Suppressor macrophage (primary cell): ENCODE data around the gene UNC13C.

Source experiments
- DNase-seq, 4 experiments: peaks; one replicate each; pipeline ENCODE4 v3.0.0-alpha.2; 2020 to 2022

The UNC13C gene

DNA sequence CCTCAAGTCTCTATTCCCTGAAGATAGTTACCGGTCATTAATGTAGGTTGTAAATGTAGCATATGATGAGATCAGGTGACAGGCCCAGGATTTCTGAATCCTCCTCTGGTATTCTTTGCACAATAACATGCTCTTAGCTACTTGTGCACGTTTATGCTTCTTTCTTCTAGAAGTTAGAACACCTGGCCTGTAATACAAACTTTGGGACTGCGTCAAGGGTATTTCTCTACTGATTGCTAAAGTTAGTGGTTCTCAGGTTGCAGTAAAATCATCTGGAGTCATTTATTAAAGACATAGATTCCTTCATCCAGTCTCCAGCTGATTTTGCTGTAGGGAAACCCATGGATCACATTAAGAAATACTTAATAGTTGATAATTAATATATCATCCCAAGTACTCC is 48.0 kb downstream of the UNC13C start:
- DNase-seq = no peak

DNA sequence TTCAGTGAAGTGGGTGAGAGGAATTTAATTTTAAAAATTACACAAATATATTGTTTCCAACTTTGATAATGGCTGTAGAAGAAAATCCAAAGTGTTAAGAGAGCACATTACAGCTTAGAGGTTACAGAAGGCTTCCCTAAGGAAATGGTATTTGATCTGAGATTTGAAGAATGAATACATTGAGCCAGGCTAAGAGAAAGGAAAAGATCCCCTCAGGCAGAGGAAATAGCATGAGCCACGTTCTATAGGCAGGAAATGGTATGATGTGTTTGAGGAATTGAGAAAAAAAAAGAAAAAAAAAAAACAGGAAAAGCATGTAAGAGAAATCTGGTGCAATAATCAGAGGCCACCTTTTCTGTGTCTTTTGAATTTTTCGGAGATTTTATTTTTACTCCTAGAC is 48.6 kb downstream of the UNC13C start:
- no peak for DNase-seq

DNA sequence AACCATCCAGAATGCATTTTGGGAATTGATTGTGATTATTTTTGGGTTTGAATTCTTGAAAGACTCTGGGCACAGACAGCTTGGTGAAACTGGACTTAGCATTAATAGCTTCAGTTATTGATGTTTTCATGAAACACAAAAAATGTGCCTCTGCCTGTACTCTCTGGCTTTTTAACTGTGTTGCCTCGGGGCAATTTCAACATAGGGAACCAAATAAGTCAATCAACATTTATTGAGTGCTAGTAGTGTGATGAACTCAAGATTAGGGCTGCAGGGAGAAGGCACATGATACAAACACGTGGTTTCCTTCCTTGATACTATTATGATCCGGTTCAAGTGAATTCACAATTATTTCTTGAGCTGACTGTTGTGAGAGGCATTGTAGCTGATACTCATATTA is 50.8 kb downstream of the UNC13C start:
- DNase-seq = no peak

DNA sequence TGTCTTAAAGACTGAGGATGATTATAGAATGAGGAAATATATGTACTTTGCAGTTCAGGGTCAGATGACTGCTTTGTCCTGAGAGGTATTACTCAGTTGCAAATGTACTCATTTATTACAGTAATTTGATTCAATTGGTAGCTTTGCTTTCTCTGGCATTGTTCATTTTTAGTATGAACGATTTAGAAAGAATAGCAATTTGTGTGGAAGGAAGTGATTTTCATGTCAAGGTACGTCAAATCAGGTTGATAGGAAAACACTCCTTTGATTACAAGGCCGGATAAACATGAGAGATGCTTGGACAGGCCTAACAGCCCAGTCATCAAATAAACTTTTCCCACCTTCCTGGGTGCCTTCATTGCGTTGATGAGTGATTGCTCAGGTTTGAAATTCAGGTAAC is 53.8 kb downstream of the UNC13C start:
- DNase-seq = no peak

DNA sequence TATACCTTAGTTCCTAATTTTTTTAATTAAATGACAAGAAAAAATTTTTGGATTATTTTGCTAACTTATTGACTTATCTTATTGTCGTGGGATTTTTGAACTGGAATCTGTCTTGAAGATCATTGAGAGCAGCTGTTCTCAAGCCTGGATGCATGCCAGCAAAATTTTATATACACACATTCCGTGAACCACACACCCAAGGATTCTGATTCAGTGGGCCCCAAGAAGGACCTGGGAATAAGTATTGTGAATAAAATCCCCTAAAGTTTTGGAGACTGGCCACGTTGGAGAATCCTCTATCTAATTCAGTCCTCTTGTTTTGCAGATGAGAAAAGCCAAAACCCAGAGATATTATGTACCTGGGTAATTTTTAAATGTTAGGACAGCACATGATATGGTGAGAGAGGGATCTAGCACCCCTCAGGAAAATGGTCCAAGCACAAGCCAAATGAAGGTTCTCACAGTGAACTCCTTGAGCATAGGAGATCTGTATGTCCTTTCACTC is 55.2 kb downstream of the UNC13C start:
- no peak for DNase-seq

DNA sequence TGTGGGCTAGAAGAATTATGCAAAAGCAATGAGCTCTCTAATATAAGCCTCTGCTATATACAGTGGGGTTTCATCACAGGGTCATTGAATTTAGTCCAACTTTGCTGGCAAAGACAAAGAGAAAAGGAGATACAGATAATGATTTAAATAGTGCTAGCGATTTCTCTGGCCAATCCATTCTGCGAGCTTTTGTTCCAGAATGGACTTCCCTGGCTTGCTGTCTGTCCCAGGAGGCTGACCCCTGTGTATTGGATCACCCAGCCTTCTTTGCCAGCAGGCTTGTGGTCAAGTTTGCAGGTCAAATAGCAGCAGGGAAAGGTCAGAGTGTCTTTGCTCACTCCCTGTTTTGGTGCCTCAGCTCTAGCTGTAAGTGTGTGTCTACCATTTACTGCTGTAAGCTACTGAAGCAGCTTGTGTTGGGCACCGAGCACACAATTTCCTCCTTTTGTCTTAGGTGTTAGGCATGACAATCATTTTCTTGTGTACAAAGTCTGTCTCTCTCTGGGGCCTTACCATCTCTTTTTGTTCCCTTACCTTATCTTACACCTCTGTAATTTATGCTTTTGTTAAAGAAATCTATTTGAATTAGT is 55.7 kb downstream of the UNC13C start:
- no peak for DNase-seq

DNA sequence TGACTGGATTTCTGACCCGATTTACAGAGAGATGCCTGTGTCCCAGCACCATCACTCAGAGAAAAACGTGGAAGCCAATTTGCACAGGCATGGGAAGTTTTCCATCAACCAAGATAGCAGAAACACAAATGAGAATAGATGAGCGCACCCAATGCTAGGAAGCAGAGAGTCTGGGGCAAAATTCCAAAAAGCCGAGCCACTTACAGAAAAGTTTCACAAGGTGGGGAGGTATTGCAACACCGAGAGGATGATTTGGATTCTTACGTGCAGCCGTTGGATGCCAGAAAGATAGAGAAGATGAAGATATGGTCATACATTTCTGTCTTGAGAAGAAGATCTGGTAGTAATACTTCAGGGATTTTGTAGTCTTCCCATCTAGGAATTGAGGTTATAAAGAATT is 57.4 kb downstream of the UNC13C start:
- no peak for DNase-seq

DNA sequence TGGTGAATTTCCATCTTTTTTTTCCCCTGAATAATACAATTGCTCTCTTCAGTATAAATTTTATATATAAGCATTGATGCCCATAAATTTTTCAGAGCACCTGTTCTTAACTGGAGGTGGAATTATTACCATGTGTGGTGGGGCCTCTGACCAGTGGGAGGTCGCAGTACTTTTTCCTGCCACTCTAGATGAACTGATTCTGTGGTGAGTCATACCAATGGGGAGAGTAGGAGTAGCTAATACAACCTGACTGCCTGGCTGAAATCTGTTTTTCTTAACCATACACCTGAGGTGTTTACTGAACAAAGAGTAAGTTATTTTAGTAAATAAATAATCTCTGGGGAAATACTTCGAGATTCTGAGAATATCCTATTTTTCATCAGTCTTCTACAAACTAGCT is 67.2 kb downstream of the UNC13C start:
- no peak for DNase-seq

DNA sequence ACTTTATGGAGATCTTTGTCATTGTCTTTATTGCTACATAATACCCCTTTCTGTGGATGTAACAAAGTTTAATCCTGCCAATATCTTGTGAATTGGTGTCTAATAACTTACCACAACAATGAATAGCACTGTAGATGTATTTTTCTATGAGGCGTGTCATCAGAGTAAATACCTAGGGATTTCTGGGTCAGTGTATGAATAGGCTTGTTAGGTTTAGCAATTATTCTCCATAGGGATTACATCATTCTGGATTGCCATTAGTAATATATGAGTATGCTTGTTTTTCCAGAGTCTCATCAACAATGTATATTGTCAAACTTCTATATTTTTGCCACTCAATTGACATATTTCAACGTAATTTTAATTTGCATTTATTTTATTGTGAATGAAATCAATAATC is 67.9 kb downstream of the UNC13C start:
- no peak for DNase-seq

DNA sequence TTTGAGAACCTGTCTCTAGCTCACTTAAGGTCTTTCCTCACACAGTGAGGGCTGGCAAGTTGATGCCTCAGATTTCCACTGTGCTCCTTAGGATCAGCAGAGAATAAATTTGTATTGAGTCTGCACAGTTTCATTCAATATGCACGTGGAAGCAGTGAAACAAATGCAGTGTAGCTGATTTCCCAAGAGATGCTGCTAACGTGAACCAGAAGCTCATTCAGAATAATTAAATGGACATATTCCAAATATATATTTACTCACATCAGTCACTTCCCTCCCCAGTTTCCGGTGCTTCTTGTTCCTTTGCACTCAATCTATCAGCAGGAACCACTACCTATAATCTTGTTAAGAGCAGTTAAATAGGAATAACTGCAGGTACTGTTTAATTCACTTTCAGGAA is 86.1 kb downstream of the UNC13C start:
- DNase-seq = no peak

DNA sequence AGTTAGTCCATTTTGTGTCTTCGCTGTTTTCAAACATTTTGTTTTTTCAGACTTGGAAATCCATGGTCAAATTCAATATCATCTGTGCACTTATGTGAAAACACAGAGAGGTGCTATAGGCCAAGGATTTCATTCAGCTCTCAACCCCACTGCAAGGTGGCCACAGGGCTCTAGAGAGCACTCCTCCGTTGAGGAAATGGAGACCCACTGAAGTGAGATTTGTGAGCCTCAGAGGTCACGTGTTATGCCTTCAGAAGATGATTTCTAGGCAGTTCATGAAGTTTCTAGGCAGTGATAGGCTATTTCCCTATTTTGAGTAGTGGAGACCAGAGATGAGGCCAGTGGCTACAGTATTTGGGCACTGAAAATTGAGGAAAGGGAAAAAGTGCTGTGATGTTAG is 88.2 kb downstream of the UNC13C start:
- DNase-seq = no peak

DNA sequence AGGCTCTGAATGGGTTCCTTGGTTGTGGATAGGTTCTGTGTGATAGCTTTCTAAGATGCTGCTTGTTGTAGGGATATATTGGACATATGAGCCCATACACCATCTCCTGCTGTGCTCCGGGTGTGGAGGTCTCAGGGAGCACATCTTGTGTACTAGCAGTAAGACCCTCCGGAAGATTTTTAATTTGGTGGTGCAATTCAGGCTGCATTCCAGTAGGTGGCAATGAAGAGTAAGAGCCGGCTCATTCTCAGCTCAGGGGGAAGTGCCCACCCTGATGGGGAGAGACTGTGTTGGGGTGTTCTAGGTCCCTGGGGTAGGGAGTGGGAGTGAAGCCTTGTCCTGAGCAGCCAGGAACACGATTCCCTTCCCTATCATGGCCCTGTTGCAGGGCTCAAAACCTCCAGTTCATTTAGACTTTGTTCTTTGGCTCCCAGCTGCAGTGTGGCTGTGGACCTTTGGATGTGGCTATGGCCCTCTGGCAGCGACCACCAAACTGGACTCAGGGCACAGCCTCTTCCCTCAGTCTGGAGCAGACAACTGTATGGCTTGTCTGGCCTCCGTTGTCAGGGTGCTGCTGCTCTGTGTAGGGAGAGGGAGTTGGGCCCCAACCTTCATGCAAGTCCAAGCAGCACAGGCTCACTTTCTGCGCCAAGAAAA is 104.7 kb downstream of the UNC13C start:
- peak; percentile 19 to 44 (median 30) for DNase-seq

DNA sequence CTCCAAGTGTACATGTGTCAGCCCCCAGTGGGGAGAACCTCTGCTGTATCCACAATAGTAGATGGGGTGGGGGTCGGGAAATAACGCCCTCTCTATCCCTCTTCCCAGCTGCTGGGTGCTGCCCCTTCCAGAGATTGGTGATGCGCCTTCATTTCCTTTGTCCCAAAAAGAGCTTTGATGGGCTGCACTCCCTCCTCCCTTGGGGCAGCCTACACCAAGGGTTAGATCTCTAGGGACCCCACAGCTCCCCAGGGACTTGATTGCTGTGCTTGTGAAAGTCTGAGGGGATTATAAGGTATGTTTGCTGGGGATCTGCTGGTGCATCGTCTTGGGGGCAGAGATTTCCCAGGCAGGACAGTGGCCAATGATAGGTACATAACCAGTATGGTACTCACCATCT is 105.3 kb downstream of the UNC13C start:
- DNase-seq = no peak

DNA sequence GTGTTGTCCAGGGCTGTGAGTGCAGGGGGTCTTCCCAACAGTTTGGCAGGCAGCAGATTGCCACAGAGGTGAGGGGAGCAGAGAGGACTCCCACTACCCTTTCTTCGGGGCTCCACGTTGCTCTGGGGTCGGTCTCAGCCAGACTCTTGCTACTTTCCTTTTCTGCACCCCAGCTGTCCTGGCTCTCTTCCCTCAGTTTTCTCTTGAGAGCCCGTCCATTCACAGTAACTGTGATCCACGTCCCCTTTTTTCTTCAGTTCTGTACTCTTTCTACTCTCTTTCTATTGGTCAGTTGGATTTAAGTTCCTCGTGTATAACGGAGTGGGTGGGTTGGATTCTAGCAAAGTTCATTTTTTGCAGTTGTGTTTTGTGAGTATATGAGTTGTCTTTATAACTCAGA is 105.8 kb downstream of the UNC13C start:
- no peak for DNase-seq

DNA sequence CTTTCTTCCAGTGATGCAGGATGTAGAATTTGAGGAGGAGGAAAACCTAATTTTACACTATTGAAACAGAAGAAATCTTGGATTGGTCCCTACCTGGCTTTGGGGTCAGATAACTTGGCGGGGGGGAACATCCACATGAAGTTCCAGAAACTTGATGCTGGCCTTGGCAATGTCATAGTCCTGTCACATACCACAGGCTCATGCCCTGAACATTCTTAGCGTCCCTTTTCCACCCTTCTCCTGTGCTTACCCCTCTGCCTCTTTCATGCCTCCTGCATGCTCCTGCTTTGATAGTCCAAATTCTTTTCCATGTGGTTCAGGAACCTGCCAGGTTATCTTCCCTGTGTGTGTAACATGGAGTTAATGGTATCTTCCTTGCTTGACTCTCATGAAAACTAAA is 110.6 kb downstream of the UNC13C start:
- DNase-seq = no peak

DNA sequence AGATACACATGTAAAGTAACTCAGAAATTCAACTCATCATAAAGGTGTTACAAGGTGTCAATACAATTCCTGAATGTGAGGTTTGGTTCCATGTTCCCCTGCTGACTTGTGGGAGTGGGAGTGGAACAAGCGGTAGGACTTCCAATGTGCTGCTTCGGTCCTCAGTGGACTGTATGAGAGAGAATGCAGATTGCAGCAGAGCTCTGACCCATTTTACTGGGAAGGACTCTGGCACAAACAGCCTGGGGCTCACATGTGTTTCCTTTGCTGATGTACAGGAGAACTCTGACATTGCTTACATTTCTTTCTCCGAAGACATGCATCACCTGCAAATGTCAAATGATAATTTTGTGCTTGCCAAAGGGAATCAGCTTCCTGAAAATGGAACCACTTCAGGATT is 111.5 kb downstream of the UNC13C start:
- no peak for DNase-seq

DNA sequence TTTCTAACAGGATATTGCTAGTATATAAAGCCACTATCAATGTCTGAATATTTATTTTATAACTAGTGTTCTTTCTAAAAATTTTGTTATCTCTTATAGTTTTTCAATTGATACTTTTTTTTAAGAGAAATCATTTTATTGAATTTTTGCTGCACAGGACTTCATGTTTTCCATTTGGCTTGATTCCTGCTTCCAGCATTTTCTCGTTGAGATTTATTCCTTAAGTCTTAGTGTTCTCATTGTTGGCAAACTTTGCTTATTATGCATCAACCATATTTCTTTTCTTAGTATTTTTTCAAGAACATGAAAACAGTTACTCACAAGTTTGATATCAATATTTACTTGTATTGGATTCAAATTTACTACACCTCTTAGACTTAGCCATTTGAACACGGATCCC is 113.4 kb downstream of the UNC13C start:
- no peak for DNase-seq

DNA sequence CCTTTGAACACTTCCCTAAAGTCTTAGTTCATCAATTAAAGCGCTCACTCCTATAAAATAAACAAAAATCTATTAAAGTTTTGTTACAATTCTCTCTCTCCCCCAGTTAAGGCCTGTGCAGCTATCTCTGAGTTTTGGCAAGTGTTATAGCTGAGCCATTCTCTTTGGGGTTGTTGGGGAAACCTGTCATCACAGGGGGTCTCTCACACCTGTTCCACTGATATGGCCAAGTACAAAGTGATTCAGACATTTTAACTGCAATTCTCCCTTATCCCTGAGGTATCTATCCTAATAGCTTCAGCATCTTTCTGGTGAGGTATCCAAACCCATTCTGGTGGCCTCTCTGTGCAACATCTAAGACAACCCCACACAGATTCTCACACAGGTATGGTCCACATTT is 116.4 kb downstream of the UNC13C start:
- DNase-seq = no peak

DNA sequence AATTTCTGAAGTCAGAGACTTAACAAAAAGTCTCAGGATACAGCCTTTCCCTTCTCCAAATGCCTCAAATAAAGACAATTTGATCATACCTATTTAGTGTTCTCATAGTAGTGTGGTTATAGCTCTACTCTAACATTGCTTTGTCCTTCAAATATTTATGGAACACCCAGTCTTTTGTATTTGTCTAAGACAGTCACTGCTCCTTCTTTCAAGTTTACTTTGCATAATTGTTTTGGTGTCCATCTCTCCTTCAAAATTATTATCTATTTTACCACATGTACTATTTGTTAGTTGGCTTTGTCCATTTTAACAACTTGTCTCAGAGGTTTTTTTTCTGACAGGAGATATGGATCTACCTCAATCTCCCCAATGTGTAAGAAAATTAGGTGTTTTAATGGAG is 118.8 kb downstream of the UNC13C start:
- DNase-seq = no peak

DNA sequence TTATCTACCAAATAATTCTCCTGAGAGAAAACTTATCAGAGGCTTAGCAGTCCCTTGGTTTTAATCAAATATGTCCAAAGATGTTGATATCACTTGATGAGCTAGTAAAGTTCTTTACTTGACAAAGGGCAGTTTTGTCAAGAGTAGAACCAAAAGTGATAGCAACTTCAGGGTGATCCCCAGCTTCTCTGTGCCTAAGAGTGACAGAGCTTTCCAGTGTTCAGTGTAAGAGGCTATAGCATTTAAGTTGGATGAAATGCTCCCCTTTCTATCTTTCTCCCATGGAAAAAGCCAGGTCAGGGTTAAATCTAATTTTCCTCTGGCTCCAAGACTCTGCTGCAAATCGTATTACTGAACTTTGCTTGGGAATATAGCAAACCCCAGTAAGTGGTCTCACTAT is 120.8 kb downstream of the UNC13C start:
- no peak for DNase-seq

DNA sequence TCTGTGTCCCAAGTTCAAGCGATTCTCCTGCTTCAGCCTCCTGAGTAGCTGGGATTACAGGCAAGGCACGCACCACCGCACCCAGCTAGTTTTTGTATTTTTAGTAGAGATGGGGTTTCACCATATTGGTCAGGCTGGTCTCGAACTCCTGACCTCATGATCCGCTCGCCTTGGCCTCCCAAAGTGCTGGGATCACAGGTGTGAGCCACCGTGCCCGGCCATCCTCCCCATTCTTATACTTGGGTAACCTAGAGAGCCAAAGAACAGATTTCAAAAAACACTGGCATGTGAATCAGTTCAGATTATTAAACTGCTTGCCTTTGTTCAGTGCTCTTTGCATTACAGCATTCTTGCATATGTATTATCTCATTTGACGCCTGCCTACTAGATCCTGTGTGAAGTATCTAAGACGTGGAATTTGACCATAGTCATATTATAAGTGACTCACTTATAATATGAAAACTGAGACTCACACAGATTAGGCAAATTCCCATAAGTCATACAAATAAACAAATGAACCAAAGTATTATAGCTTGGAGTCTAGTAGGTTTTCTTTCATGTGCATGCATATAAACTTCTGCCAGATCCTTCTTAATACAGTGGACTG is 123.5 kb downstream of the UNC13C start:
- no peak for DNase-seq

DNA sequence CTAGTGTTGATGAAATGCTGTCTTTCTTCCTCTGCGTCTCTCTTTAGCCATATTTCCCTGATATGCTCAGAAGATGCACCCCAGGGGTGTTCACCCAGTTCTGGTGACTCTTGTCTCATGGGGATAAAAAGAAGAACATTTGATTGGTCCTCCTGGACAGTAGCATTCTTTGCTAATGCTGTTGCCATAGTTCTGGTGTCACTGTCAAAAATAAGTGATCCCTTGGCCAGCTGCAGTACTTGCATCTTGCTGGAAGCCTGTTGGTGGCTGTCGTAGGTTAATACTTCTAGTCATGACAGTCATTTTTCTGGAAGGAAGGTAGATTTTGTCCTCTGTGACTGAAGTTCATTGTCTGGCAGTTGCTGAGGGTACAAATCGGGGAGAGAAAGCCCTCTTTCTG is 124.5 kb downstream of the UNC13C start:
- no peak for DNase-seq

DNA sequence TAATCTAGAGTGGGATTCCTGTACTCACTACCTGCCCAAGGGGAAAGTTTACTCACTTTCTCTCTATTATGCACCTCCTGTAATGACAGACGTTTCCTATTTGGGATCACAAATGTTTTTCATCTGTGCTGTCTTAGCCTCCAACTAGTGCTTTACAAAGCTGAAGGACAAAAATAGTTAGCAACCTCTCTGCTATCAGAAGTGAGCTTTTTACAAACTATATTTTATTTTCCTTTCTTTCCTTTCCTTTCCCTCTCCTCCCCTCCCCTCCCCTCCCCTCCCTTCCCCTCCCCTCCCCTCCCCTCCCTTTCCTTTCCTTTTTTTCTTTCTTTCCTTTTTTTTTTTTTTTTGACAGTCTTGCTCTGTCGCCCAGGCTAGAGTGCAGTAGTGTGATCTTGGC is 130.8 kb downstream of the UNC13C start:
- no peak for DNase-seq

DNA sequence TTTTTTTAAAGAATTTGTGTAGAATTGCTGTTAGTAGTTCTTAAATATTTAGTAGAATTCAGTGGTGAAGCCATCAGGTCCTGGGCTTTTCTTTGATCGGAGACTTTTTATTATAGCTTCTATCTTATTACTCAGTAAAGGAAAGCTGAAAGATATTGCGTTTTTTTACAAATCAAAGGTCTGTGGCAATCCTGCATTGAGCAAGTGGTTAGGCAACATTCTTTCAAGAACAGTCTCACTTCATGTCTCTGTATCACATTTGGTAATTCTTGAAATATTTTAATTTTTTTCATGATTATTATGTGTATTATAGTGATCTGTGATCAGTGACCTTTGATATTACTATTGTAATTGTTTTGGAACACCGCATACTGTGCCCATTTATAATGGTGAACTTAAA is 140.8 kb downstream of the UNC13C start:
- DNase-seq = peak in 3 of 4 experiments; percentile 14 to 53 (median 26)
